ENCODE data around the gene TMCO4.

The TMCO4 gene

DNA sequence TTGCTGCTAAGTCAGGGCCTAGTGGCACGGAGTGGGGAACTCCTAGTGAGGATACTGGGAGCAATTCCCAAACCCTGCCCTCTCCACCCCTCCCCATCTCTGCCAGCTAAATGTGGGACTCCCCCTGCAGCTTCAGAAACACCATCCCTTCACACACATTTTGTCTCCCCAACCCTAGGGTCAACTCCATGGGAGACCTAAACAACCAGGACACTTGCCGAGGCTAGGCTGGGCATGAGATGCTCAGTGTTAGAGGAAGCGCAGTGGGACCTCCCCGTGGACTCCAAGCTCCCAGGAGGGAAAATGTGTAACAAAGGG lies 13.9 kb upstream of the TMCO4 start:
- no peak for DNase-seq (ENCODE audit: low read depth)
- TF ChIP-seq, protein P1, sequence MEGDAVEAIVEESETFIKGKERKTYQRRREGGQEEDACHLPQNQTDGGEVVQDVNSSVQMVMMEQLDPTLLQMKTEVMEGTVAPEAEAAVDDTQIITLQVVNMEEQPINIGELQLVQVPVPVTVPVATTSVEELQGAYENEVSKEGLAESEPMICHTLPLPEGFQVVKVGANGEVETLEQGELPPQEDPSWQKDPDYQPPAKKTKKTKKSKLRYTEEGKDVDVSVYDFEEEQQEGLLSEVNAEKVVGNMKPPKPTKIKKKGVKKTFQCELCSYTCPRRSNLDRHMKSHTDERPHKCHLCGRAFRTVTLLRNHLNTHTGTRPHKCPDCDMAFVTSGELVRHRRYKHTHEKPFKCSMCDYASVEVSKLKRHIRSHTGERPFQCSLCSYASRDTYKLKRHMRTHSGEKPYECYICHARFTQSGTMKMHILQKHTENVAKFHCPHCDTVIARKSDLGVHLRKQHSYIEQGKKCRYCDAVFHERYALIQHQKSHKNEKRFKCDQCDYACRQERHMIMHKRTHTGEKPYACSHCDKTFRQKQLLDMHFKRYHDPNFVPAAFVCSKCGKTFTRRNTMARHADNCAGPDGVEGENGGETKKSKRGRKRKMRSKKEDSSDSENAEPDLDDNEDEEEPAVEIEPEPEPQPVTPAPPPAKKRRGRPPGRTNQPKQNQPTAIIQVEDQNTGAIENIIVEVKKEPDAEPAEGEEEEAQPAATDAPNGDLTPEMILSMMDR (conservative IDR thresholded peaks at IDR 0.05; ENCODE audit: control insufficient read depth, insufficient read depth, low read depth, low read length): no peak
- H3K4me3 ChIP-seq (ENCODE audit: control insufficient read depth, low read depth, low read length): no peak overlapping the region

DNA sequence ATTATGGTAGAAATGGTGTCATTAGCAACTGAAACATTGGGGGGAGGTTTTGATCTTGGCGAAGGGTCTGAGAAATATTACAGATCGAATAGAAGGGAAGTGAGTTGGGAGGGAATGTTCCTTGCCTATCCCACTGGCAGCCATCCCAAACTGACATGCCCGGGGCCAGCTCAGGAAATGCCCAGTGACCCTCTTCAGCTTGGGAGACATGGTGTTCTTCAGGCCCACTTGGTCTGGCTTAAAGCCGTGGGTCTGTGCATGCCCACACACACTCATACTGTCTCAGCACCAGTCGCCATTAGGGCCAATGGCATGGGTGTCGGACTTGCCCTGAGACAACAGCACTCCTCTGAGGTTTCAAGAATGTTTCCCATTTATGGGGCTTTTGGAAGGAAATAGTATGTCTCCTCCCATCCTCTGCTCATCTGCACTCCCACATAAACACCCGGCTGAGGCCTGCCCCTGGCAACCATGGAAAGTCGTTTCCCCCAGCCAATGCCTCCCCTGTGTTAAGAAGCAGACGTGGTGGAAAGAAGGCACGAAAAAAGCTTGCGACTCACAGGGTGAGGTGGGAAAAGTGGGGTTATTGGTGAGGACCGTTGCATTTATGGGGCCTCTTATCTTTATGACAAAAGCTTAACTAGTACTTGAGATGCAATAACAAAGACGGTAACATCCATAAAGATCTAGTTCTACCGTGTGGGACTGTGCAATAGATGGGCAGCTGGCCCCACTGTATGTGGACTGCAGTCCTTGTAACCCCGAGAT lies 13.3 kb upstream of the TMCO4 start:
- no peak overlapping the region for H3K4me3 ChIP-seq (ENCODE audit: control insufficient read depth, low read depth, low read length)
- no peak for DNase-seq (ENCODE audit: low read depth)
- TF ChIP-seq, protein P1 (conservative IDR thresholded peaks at IDR 0.05; ENCODE audit: control insufficient read depth, insufficient read depth, low read depth, low read length): no peak

DNA sequence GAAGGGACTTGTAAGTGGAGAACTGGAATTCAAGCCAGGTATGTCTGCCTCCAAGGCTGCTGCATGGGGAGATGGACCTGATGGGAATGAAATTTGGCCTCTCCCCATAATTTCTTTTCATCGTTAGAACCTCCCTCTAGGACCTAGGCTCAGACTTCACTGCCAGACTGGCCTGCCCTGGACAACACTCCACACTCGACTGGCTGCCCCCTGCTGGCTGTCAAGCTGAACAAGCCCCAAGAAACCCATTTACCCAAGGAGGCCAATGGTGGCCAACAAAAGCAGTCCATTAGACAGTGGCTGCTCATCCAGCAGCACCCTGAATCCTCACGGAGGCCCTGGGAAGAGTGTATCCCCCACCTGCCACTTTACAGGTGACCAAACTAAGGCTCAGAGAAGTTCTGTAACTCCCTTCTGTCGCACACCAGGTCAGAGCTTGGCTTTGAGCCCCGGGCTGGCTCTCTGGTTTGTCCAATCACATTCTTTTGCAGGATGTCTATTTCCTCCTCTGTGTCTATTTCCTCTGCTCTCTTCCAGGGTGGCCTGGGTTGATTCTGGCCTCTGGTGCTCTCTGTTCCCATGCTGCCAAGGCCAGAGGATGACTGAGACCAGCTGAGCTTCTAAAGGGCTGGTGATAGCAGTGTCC lies 11.6 kb upstream of the TMCO4 start:
- no peak overlapping the region for H3K4me3 ChIP-seq (ENCODE audit: control insufficient read depth, low read depth, low read length)
- TF ChIP-seq, protein P1 (conservative IDR thresholded peaks at IDR 0.05; ENCODE audit: control insufficient read depth, insufficient read depth, low read depth, low read length): peak; percentile 79
- peak; percentile 65 for DNase-seq (ENCODE audit: low read depth)

DNA sequence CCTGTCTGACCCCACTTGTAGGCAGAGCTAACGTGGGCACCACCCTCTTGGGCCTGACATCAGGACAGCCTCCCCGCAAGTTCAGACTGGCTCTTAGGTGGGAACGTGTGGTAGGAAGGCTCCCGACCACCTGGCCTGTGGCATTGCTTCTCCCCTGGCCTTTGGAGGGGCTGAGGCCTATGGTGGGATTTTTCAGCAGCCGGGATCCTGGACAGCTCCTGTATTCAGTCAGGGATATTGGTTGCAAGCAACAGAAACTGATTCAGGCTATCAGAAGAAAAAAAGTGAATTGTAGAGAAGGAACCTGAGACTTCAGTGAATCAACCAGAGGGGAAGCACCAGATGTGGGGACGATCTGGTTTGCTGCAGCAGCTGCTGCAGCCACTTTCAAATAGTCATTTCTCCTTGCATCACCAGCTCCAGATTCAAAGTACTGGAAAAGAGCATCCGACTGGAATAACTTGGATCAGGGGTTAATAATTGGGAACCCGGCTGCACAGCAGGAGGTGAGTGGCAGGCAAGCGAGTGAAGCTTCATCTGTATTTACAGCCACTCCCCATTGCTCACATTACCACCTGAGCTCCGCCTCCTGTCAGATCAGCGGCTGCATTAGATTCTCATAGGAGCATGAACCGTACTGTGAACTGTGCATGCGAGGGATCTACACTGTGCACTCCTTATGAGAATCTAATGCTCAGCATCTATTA lies 9.5 kb upstream of the TMCO4 start:
- DNase-seq (ENCODE audit: low read depth): no peak
- TF ChIP-seq, protein P1 (conservative IDR thresholded peaks at IDR 0.05; ENCODE audit: control insufficient read depth, insufficient read depth, low read depth, low read length): no peak
- H3K4me3 ChIP-seq (ENCODE audit: control insufficient read depth, low read depth, low read length): no peak overlapping the region

DNA sequence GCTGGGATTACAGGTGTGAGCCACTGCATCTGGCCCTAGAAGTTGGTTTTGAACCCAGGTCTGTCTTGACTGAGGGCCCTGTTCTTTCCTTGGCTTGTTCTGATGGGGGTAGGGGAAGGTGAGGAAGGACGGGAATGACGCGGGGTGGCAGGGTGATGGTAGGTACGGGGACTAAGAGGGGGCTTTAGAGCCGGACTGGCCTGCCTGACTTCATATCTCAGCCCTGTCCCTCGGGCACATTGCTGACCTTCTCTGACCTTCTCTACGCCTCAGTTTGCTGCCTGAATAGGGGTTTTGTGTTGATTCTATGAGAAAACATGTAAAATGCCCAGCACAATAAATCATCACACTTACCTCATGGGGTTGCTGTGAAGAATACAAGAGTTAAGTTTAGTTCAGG lies 8.6 kb upstream of the TMCO4 start:
- TF ChIP-seq, protein P1 (conservative IDR thresholded peaks at IDR 0.05; ENCODE audit: control insufficient read depth, insufficient read depth, low read depth, low read length): no peak
- DNase-seq (ENCODE audit: low read depth): no peak
- no peak overlapping the region for H3K4me3 ChIP-seq (ENCODE audit: control insufficient read depth, low read depth, low read length)

DNA sequence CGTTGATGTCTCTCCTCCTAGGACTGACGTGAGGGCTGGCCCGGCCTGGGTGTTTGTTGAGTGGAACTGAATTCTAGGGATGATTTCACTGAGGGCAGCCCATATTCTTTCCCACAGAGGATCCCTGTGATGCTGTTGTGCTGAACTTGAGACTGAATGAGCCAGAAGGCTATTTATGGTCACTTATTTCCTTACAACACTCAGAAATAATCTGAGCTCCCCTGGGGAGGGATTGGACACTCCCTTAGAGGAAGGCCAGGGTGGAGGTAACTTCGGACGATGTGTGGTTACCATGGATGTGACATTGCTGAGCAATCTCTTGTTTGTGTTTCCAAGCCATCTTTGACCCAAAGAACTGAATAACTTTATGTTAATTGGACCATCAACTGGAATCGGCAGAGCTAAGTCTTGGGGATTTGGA lies 5.1 kb upstream of the TMCO4 start:
- TF ChIP-seq, protein P1 (conservative IDR thresholded peaks at IDR 0.05; ENCODE audit: control insufficient read depth, insufficient read depth, low read depth, low read length): no peak
- H3K4me3 ChIP-seq (ENCODE audit: control insufficient read depth, low read depth, low read length): no peak overlapping the region
- DNase-seq (ENCODE audit: low read depth): no peak
